GM18858 (cell line): ENCODE measurements around the gene KIN.
"Not testable (repeated sequence)": the region's sequence is repeated elsewhere in the genome, so short reads cannot be mapped to it uniquely, and the experiment has no call there.

Source experiments
- ATAC-seq: cut with Tn5 transposase; IDR thresholded peaks from one replicate; pipeline ENCODE4 v1.9.1; 2021; ENCODE audit not compliant: unreplicated experiment

Gene KIN

GRCh38 chr10:7787857-7788638, at the start of gene KIN, which contains the start of gene ATP5F1C:
KIN (minus strand) TSS chr10:7787993; CDS start chr10:7787933, 60 bp downstream.
ATP5F1C (plus strand) TSS chr10:7788177; CDS start chr10:7788208, 31 bp downstream.
- peak; percentile 89 for ATAC-seq

GRCh38 chr10:7836571-7836970, 48.8 kb upstream of the KIN start:
- ATAC-seq: no peak

- ATAC-seq: no peak
Observed at GRCh38 chr10:7834262-7834661, 46.5 kb upstream of the KIN start.

- ATAC-seq: no peak
Observed at GRCh38 chr10:7833210-7833609, 45.4 kb upstream of the KIN start.

GRCh38 chr10:7832060-7832459, 44.3 kb upstream of the KIN start:
- ATAC-seq: no peak

- no peak for ATAC-seq
Observed at GRCh38 chr10:7829289-7829834, 41.6 kb upstream of the KIN start.

GRCh38 chr10:7826971-7827370, 39.2 kb upstream of the KIN start:
- no peak for ATAC-seq

GRCh38 chr10:7824251-7824650, 36.5 kb upstream of the KIN start:
- no peak for ATAC-seq

- peak; percentile 38 for ATAC-seq
Observed at GRCh38 chr10:7819121-7819460, 31.3 kb upstream of the KIN start.

GRCh38 chr10:7818295-7819120, 30.7 kb upstream of the KIN start, which contains the start of gene TAF3:
TAF3 (plus strand) TSS chr10:7818505; CDS start chr10:7818710, 205 bp downstream.
- ATAC-seq: peak; percentile 76

GRCh38 chr10:7817984-7818294, 30.1 kb upstream of the KIN start:
- ATAC-seq: peak; percentile 19

GRCh38 chr10:7817576-7817975, 29.8 kb upstream of the KIN start:
- no peak for ATAC-seq

GRCh38 chr10:7813481-7813880, 25.7 kb upstream of the KIN start:
- no peak for ATAC-seq

- not testable (repeated sequence) for ATAC-seq
Observed at GRCh38 chr10:7811743-7812142, 23.9 kb upstream of the KIN start.

- ATAC-seq: no peak
Observed at GRCh38 chr10:7811000-7811399, 23.2 kb upstream of the KIN start.

GRCh38 chr10:7810443-7810842, 22.6 kb upstream of the KIN start:
- no peak for ATAC-seq

- ATAC-seq: no peak
Observed at GRCh38 chr10:7808686-7809267, 21.0 kb upstream of the KIN start.

GRCh38 chr10:7804741-7805140, 16.9 kb upstream of the KIN start:
- no peak for ATAC-seq

GRCh38 chr10:7804216-7804615, 16.4 kb upstream of the KIN start:
- ATAC-seq: no peak

- ATAC-seq: no peak
Observed at GRCh38 chr10:7802606-7803005, 14.8 kb upstream of the KIN start.

- ATAC-seq: no peak
Observed at GRCh38 chr10:7797582-7797981, 9.8 kb upstream of the KIN start.

- no peak for ATAC-seq
Observed at GRCh38 chr10:7795605-7796004, 7.8 kb upstream of the KIN start.
